OCI-LY3 (cell line): Measurements from ENCODE around the gene STON2.
"Not testable (repeated sequence)": the region's sequence is repeated elsewhere in the genome, so short reads cannot be mapped to it uniquely, and the experiment has no call there.

Experiments
- H2AFZ ChIP-seq: fragments of 200-600, 300-600 bp; shearing (Covaris generic); 2 replicates; pipeline ENCODE4 v1.6.0; 2014; ENCODE audit warnings: antibody characterized with exemption, low read depth, low read length
- H3K27ac ChIP-seq: fragments of 200-600, 300-600 bp; sonication (generic); 2 replicates; pipeline ENCODE4 v1.5.1; 2014; ENCODE audit warnings: mild to moderate bottlenecking, low read length, moderate library complexity, mixed read lengths
- H3K27me3 ChIP-seq: fragments of 200-600, 300-600 bp; sonication (generic); 2 replicates; pipeline ENCODE4 v1.6.1; 2014; ENCODE audit warnings: low read depth, low read length, mixed read lengths
- H3K36me3 ChIP-seq: fragments of 200-600, 300-600 bp; sonication (generic); replicated peaks from 2 replicates; pipeline ENCODE3; 2014; ENCODE audit warnings: low read depth, low read length, mixed read lengths
- H3K4me1 ChIP-seq: fragments of 300-600, 200-600 bp; sonication (generic); 2 replicates; pipeline ENCODE4 v1.6.1; 2014; ENCODE audit warnings: low read length, mixed read lengths
- H3K4me2 ChIP-seq: fragments of 200-600, 300-600 bp; sonication (generic); 2 replicates; pipeline ENCODE4 v1.6.1; 2014; ENCODE audit warnings: low read length, mixed read lengths
- H3K4me3 ChIP-seq: fragments of 300-600, 200-600 bp; sonication (generic); 2 replicates; pipeline ENCODE4 v1.5.1; 2014; ENCODE audit warnings: antibody characterized with exemption, mild to moderate bottlenecking, low read length, moderate library complexity
- H3K79me2 ChIP-seq: fragments of 300-600, 200-600 bp; shearing (Covaris generic); 2 replicates; pipeline ENCODE4 v1.6.1; 2014; ENCODE audit warnings: mild to moderate bottlenecking, low read length, mixed read lengths
- H3K9ac ChIP-seq: fragments of 300-600, 200-600 bp; shearing (Covaris generic); 2 replicates; pipeline ENCODE4 v1.6.0; 2014; ENCODE audit warnings: mild to moderate bottlenecking, low read length, moderate library complexity
- H3K9me3 ChIP-seq: fragments of 200-600, 300-600 bp; shearing (Covaris generic); 2 replicates; pipeline ENCODE4 v1.6.1; 2014; ENCODE audit warnings: low read length, mixed read lengths; ENCODE audit not compliant: insufficient read depth
- H4K20me1 ChIP-seq: fragments of 200-600, 300-600 bp; sonication (generic); 2 replicates; pipeline ENCODE4 v1.6.1; 2016; ENCODE audit warnings: low read length, mixed read lengths; ENCODE audit not compliant: insufficient read depth
- CTCF ChIP-seq: fragments of 200-600, 300-600 bp; sonication (generic); IDR thresholded peaks from 2 replicates; pipeline ENCODE4 v1.5.1; 2014; ENCODE audit warnings: antibody characterized with exemption, low read length, low read depth
- EZH2phosphoT487 ChIP-seq: fragments of 200-600 bp; shearing (Covaris generic); IDR thresholded peaks from 2 replicates; pipeline ENCODE4 v1.6.1; 2018; ENCODE audit warnings: antibody characterized with exemption, mixed run types, low read depth

STON2 gene

GRCh38 chr14:81384900-81385299, 15.2 kb downstream of the STON2 start:
- no peak overlapping the region for H2AFZ ChIP-seq
- no peak overlapping the region for H3K4me2 ChIP-seq
- no peaks in the 10 kb centered on the region for H3K4me1 ChIP-seq
- H3K9me3 ChIP-seq, result no peaks in the 10 kb centered on the region
- no peak overlapping the region for H3K4me3 ChIP-seq
- TF ChIP-seq EZH2phosphoT487 (no peak), CTCF (no peak)
- H3K9ac ChIP-seq, result no peak overlapping the region
- no peaks in the 10 kb centered on the region for H4K20me1 ChIP-seq
- no peaks in the 10 kb centered on the region for H3K36me3 ChIP-seq
- no peak overlapping the region for H3K27ac ChIP-seq
- no peaks in the 10 kb centered on the region for H3K79me2 ChIP-seq
- H3K27me3 ChIP-seq, result peaks cover 8% of the 10 kb centered on the region; the same call in 1 of the 2 replicates

GRCh38 chr14:81382517-81383225, 17.5 kb downstream of the STON2 start:
- Histone ChIP-seq H3K4me3 (no peak overlapping the region), H3K27me3 (peaks cover 3% of the 10 kb centered on the region; the same call in 1 of the 2 replicates), H3K36me3 (no peaks in the 10 kb centered on the region), H3K9ac (no peak overlapping the region), H3K27ac (no peak overlapping the region), H3K4me1 (no peaks in the 10 kb centered on the region), H2AFZ (no peak overlapping the region), H3K9me3 (no peaks in the 10 kb centered on the region), H3K79me2 (no peaks in the 10 kb centered on the region), H4K20me1 (no peaks in the 10 kb centered on the region), H3K4me2 (no peak overlapping the region)
- no peak for TF ChIP-seq EZH2phosphoT487

DNA sequence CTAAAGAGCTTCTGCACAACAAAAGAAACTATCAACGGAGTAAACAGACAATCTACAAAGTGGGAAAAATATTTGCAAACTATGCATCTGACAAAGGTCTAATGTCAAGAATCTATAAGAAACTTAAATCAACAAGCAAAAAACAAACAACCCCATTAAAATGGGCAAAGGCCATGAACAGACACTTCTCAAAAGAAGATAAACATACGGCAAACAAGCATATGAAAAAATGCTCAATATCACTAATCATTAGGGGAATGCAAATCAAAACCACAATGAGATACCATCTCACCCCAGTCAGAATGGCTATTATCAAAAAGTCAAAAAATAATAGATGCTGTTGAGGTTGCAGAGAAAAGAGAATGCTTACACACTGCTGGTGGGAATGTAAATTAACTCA, 20.1 kb downstream of the STON2 start:
- H3K9ac ChIP-seq, H3K79me2 ChIP-seq, H3K27ac ChIP-seq, H3K4me3 ChIP-seq, H3K27me3 ChIP-seq, H2AFZ ChIP-seq, H3K4me2 ChIP-seq, H3K9me3 ChIP-seq, H3K4me1 ChIP-seq, H4K20me1 ChIP-seq, H3K36me3 ChIP-seq: not testable (repeated sequence)

DNA sequence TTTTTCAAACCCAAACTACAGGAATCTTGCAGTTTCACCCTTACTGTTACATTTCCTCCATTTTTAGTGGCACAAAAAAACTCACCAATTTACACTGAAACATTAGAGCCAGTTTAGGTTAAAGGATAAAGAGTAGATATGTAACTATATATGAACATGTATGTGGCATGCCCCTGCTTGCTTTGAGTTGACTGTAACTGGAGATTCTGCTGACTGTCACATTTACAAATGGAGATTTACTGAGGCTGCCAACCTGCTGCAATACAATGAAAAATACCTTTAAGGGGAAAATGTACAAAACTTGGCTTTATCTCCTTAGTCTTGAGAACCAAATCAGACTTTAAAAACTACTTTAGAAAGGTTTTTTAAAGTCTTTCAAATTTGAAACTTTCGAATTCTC, 28.3 kb downstream of the STON2 start:
- no peaks in the 10 kb centered on the region for H3K9me3 ChIP-seq
- H4K20me1 ChIP-seq, result no peaks in the 10 kb centered on the region
- no peaks in the 10 kb centered on the region for H3K79me2 ChIP-seq
- H3K4me1 ChIP-seq, result no peaks in the 10 kb centered on the region
- H3K27me3 ChIP-seq, result peaks cover 12% of the 10 kb centered on the region; the same call in 1 of the 2 replicates
- H3K4me3 ChIP-seq, result no peak overlapping the region
- no peak overlapping the region for H2AFZ ChIP-seq
- no peak overlapping the region for H3K9ac ChIP-seq
- no peak overlapping the region for H3K4me2 ChIP-seq
- no peak overlapping the region for H3K27ac ChIP-seq
- TF ChIP-seq EZH2phosphoT487 (no peak), CTCF (no peak)
- H3K36me3 ChIP-seq, result no peaks in the 10 kb centered on the region

- Histone ChIP-seq H4K20me1 (no peaks in the 10 kb centered on the region), H3K4me3 (no peak overlapping the region), H3K79me2 (no peaks in the 10 kb centered on the region), H2AFZ (no peak overlapping the region), H3K27me3 (0 out of 2 replicates have a peak, but pooled peaks cover 3% of the 10 kb centered on the region), H3K36me3 (no peaks in the 10 kb centered on the region), H3K27ac (no peak overlapping the region), H3K9ac (no peak overlapping the region), H3K4me2 (no peak overlapping the region), H3K4me1 (no peaks in the 10 kb centered on the region), H3K9me3 (no peaks in the 10 kb centered on the region)
- TF ChIP-seq EZH2phosphoT487 (no peak), CTCF (no peak)
Observed at GRCh38 chr14:81367563-81367962, 32.6 kb downstream of the STON2 start.
